ENCODE results near the gene MRPL17. TPM values are rescaled to one million over a fixed set of nuclear protein-coding genes. Genes with fewer than 3 reads are reported as not detected.

Gene MRPL17
- total and polyA plus RNA-seq, 9 of the 15 experiments (the other 6 are each of a cell fraction or from before 2014, with no cell fraction given): 33.9 to 81.6 (median 43.9) TPM

DNA sequence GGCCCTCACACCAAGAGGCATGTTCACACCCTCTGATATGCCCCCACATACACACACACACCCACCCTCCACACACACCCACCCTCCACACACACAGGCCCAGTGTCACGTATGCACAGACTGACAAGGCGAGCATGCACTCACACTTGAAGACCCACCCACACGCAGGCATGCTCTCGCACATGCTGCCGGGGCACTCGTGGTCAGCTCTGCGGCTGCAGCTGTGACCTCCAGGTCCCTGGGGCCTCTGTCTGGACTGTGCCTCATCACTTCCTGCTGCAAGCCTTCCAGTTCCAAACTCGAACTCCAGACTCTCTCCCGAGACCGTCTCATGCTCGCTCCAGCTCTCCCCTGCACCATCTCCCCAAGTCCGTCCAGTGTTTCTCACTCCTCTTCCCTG is 37.1 kb downstream of the MRPL17 start (continued):
- TF ChIP-seq, protein P1, sequence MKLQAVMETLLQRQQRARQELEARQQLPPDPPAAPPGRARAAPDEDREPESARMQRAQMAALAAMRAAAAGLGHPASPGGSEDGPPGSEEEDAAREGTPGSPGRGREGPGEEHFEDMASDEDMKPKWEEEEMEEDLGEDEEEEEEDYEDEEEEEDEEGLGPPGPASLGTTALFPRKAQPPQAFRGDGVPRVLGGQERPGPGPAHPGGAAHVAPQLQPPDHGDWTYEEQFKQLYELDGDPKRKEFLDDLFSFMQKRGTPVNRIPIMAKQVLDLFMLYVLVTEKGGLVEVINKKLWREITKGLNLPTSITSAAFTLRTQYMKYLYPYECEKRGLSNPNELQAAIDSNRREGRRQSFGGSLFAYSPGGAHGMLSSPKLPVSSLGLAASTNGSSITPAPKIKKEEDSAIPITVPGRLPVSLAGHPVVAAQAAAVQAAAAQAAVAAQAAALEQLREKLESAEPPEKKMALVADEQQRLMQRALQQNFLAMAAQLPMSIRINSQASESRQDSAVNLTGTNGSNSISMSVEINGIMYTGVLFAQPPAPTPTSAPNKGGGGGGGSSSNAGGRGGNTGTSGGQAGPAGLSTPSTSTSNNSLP (IDR thresholded peaks at IDR 0.05; ENCODE audit: borderline replicate concordance, low read depth, low read length): no peak
- TF ChIP-seq HDAC1 (IDR thresholded peaks at IDR 0.05): peak in 1 of 2 experiments; percentile 12; a peak in 1 of 4 replicates
- peak; percentile 15; the same call in 1 of the 2 replicates for TF ChIP-seq CBFA2T3 (IDR thresholded peaks at IDR 0.05)
- TF ChIP-seq SMAD4 (CRISPR knock-in tag; conservative IDR thresholded peaks at IDR 0.05): peak; percentile 43; the same call in 1 of the 2 replicates
- peak; percentile 59 for TF ChIP-seq EGR1 (conservative IDR thresholded peaks at IDR 0.05)
- TF ChIP-seq, protein P2, sequence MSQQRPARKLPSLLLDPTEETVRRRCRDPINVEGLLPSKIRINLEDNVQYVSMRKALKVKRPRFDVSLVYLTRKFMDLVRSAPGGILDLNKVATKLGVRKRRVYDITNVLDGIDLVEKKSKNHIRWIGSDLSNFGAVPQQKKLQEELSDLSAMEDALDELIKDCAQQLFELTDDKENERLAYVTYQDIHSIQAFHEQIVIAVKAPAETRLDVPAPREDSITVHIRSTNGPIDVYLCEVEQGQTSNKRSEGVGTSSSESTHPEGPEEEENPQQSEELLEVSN (IDR thresholded peaks at IDR 0.05; ENCODE audit: borderline replicate concordance in 1 of 2, extremely low read depth in 1 of 2, insufficient read depth in 1 of 2, insufficient read length in 1 of 2, low read depth in 1 of 2, low read length in 1 of 2, poor library complexity in 1 of 2, severe bottlenecking in 1 of 2): peak; percentile 42 to 63
- TF ChIP-seq GABPA (tag; conservative IDR thresholded peaks at IDR 0.05; ENCODE audit: low read depth): peak; percentile 43; the same call in 1 of the 2 replicates
- no peak for TF ChIP-seq ZNF124 (CRISPR knock-in tag; IDR thresholded peaks at IDR 0.05)
- peak in 1 of 2 experiments; percentile 37; a peak in 1 of 4 replicates for TF ChIP-seq FOXA3 (CRISPR knock-in tag; conservative IDR thresholded peaks at IDR 0.05 in 1 of 2, IDR thresholded peaks at IDR 0.05 in 1 of 2)
- TF ChIP-seq, protein P3, sequence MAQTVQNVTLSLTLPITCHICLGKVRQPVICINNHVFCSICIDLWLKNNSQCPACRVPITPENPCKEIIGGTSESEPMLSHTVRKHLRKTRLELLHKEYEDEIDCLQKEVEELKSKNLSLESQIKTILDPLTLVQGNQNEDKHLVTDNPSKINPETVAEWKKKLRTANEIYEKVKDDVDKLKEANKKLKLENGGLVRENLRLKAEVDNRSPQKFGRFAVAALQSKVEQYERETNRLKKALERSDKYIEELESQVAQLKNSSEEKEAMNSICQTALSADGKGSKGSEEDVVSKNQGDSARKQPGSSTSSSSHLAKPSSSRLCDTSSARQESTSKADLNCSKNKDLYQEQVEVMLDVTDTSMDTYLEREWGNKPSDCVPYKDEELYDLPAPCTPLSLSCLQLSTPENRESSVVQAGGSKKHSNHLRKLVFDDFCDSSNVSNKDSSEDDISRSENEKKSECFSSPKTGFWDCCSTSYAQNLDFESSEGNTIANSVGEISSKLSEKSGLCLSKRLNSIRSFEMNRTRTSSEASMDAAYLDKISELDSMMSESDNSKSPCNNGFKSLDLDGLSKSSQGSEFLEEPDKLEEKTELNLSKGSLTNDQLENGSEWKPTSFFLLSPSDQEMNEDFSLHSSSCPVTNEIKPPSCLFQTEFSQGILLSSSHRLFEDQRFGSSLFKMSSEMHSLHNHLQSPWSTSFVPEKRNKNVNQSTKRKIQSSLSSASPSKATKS (CRISPR knock-in tag; IDR thresholded peaks at IDR 0.05): no peak
- TF ChIP-seq ZBTB1 (CRISPR knock-in tag; IDR thresholded peaks at IDR 0.05; ENCODE audit: borderline replicate concordance, low read depth): peak; percentile 83
- TF ChIP-seq TEAD4 (IDR thresholded peaks at IDR 0.05; ENCODE audit: low read length): no peak
- peak; percentile 44; the same call in 1 of the 2 replicates for TF ChIP-seq TEAD4 (CRISPR knock-in tag; IDR thresholded peaks at IDR 0.05; ENCODE audit: borderline replicate concordance)
- TF ChIP-seq ETV6 (IDR thresholded peaks at IDR 0.05; ENCODE audit: borderline replicate concordance in 1 of 2, low read depth in 2 of 2, low read length in 1 of 2): no peak
- peak; percentile 67; the same call in 1 of the 2 replicates for TF ChIP-seq ETV6 (CRISPR knock-in tag; IDR thresholded peaks at IDR 0.05; ENCODE audit: borderline replicate concordance)

Data from K562 (cell line).